OCI-LY7 (cell line): ENCODE data around the gene SNX19. TPM values are rescaled to one million over a fixed set of nuclear protein-coding genes. Genes with fewer than 3 reads are reported as not detected.

Experiments
- BruUV-seq: library from RNA; stranded (reverse); fragments of 400-500 nt; replicated peaks from 2 replicates; lab custom pipeline; 2021; lab: Mats Ljungman, UMichigan
- CTCF ChIA-PET: fragments of 300-600 bp; sonication (Branson Sonifier 250); formaldehyde crosslinking; loops from one replicate; lab custom pipeline; 2022; ENCODE audit warnings: antibody characterized with exemption; ENCODE audit not compliant: unreplicated experiment; lab: Charles Lee
- POLR2A ChIA-PET: fragments of 300-600 bp; sonication (Branson Sonifier 250); formaldehyde crosslinking; loops from one replicate; lab custom pipeline; 2022; ENCODE audit warnings: antibody characterized with exemption; lab: Charles Lee
- DNase-seq: peaks from one replicate; pipeline ENCODE4 v3.0.0-alpha.2; 2015; ENCODE audit warnings: low spot score
- H2AFZ ChIP-seq: fragments of 200-600 bp; sonication (generic), shearing (Covaris generic); 2 replicates; pipeline ENCODE4 v1.6.1; 2014; ENCODE audit warnings: mild to moderate bottlenecking, antibody characterized with exemption, low read length, moderate library complexity
- H3K27ac ChIP-seq: fragments of 200-600 bp; sonication (generic); 2 replicates; pipeline ENCODE4 v1.5.1; 2014; ENCODE audit warnings: mixed run types, low read depth, mild to moderate bottlenecking, moderate library complexity, low read length, inconsistent platforms; ENCODE audit not compliant: poor library complexity, severe bottlenecking
- H3K36me3 ChIP-seq: fragments of 200-600 bp; sonication (generic); 2 replicates; pipeline ENCODE4 v1.6.1; 2014; ENCODE audit warnings: mild to moderate bottlenecking, antibody characterized with exemption, low read length, moderate library complexity, mixed read lengths; ENCODE audit not compliant: insufficient read depth
- H3K4me1 ChIP-seq: fragments of 200-600 bp; sonication (generic); 2 replicates; pipeline ENCODE4 v1.5.1; 2014; ENCODE audit warnings: mild to moderate bottlenecking, low read length; ENCODE audit not compliant: insufficient read depth, poor library complexity, severe bottlenecking
- H3K4me2 ChIP-seq: fragments of 200-600 bp; sonication (generic); 2 replicates; pipeline ENCODE4 v1.6.1; 2014; ENCODE audit warnings: mild to moderate bottlenecking, low read length
- H3K4me3 ChIP-seq: fragments of 200-600 bp; sonication (generic); 2 replicates; pipeline ENCODE4 v1.5.1; 2014; ENCODE audit warnings: mild to moderate bottlenecking, low read depth, low read length; ENCODE audit not compliant: poor library complexity, severe bottlenecking
- H3K79me2 ChIP-seq: fragments of 200-600 bp; sonication (generic); 2 replicates; pipeline ENCODE4 v1.6.1; 2016; ENCODE audit warnings: low read depth, mild to moderate bottlenecking, low read length, moderate library complexity, mixed read lengths; ENCODE audit not compliant: insufficient read depth
- H3K9me2 ChIP-seq: fragments of 200-600 bp; sonication (generic); 2 replicates; pipeline ENCODE4 v1.6.1; 2016; ENCODE audit warnings: mild to moderate bottlenecking, low read length, mixed read lengths; ENCODE audit not compliant: insufficient read depth
- H3K9me3 ChIP-seq: fragments of 200-600 bp; sonication (generic); 2 replicates; pipeline ENCODE4 v1.6.1; 2014; ENCODE audit warnings: mild to moderate bottlenecking, mixed run types, low read length, mixed read lengths
- H4K20me1 ChIP-seq: fragments of 200-600 bp; sonication (generic); 2 replicates; pipeline ENCODE4 v1.6.1; 2014; ENCODE audit warnings: mild to moderate bottlenecking, antibody characterized with exemption, low read length, moderate library complexity, mixed read lengths; ENCODE audit not compliant: insufficient read depth
- EZH2phosphoT487 ChIP-seq: fragments of 200-600 bp; sonication (generic); IDR thresholded peaks from 2 replicates; pipeline ENCODE4 v1.6.1; 2018; ENCODE audit warnings: low read depth, borderline replicate concordance, mild to moderate bottlenecking, mixed run types, antibody characterized with exemption, low read length, moderate library complexity, mixed read lengths
- intact Hi-C: fragments of 100-400 bp; cut with micrococcal nuclease; formaldehyde crosslinking; loops from one replicate; pipeline ENCODE4 v1.10.0; 2022; ENCODE audit not compliant: unreplicated experiment
- total RNA-seq, 2 experiments: library from RNA; depleted of rRNA in 1 of 2; stranded (reverse); fragments of >200 nt in 1 of 2; shearing (Covaris generic) in 1 of 2; gene quantifications; 2 replicates each; pipeline ENCODE4 v1.2.3, GENCODE V29; 2014 to 2022
- TF ChIP-seq, protein P1 (sequence below): fragments of 200-600 bp; sonication (generic); conservative IDR thresholded peaks from 2 replicates; pipeline ENCODE4 v1.5.1; 2014; ENCODE audit warnings: mild to moderate bottlenecking, antibody characterized with exemption, low read length, moderate library complexity, mixed read lengths

SNX19 gene
- total RNA-seq, 2 experiments from 2014 or later: 35.0 to 35.8 TPM

DNA sequence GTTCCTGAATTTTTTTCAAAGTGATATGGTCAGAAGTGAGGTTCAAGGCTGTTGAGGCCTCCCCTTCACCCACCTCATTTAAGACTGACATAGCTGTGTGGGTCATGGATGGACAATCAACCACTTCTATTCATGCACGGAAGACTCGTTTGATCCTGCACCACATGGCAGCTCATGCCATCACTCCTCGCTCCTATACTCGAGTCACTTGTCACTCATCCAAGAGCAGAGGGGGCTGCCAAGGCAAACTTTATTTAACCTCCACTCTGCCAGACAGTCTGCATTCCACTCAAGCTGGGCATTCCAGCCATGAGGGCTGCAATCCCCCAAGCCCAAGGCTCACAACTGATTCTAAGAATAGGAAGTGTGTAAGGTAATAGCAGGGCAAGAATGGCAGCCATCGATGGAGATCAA, 34.1 kb downstream of the SNX19 start:
- Histone ChIP-seq H3K36me3 (peaks cover 54% of the 10 kb centered on the region), H3K4me1 (no peaks in the 10 kb centered on the region), H3K27ac (no peak overlapping the region), H3K9me2 (no peaks in the 10 kb centered on the region), H4K20me1 (no peaks in the 10 kb centered on the region), H2AFZ (no peak overlapping the region), H3K4me3 (no peak overlapping the region), H3K79me2 (no peaks in the 10 kb centered on the region), H3K9me3 (no peaks in the 10 kb centered on the region), H3K4me2 (no peak overlapping the region)
- BruUV-seq: no TSS peak
- TF ChIP-seq EZH2phosphoT487: no peak
- TF ChIP-seq, protein P1, sequence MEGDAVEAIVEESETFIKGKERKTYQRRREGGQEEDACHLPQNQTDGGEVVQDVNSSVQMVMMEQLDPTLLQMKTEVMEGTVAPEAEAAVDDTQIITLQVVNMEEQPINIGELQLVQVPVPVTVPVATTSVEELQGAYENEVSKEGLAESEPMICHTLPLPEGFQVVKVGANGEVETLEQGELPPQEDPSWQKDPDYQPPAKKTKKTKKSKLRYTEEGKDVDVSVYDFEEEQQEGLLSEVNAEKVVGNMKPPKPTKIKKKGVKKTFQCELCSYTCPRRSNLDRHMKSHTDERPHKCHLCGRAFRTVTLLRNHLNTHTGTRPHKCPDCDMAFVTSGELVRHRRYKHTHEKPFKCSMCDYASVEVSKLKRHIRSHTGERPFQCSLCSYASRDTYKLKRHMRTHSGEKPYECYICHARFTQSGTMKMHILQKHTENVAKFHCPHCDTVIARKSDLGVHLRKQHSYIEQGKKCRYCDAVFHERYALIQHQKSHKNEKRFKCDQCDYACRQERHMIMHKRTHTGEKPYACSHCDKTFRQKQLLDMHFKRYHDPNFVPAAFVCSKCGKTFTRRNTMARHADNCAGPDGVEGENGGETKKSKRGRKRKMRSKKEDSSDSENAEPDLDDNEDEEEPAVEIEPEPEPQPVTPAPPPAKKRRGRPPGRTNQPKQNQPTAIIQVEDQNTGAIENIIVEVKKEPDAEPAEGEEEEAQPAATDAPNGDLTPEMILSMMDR: no peak
- CTCF ChIA-PET: no interaction called here
- no peak for DNase-seq
- intact Hi-C loops: no loop called here
- POLR2A ChIA-PET: interaction anchor here (0.6 kb wide), 1 partner anchor 395 kb away, joined by 3 read pairs; no protein-coding TSS in a partner anchor

DNA sequence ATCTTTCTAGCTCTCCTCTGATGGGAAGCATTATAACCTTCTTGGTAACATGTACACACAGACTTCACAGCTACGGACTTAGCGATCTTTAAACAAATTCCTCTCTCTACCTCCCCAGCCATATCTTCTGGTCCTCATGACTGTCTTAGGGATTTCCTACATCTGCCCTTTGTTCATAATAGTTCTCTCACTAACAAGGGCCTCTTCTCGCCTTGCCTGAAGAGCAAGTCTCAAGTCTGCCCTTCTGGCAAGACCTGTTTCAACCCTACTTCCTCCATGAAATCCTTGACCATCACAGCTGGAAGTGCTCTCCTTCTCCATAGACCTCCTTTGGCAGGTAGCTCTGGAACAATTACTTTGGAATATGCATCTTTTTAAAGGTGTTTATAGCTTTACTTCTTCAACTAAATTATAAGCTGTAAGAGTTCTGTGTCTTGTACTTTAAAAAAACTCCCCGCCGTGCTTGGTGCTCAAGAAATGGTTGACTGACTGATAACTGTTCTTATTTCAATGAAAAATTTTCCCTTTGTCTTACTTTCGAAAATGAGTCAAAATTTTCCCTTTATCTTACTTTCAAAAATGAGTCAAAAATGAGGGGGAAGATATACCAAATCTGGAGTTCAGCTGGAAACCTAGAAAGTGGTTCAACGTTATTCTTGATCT, 34.7 kb downstream of the SNX19 start:
- H3K79me2 ChIP-seq: no peaks in the 10 kb centered on the region
- POLR2A ChIA-PET: interaction anchor here (0.6 kb wide), 1 partner anchor 394 kb away, joined by 3 read pairs; no protein-coding TSS in a partner anchor
- intact Hi-C loops: no loop called here
- H3K27ac ChIP-seq: no peak overlapping the region
- no peaks in the 10 kb centered on the region for H3K9me2 ChIP-seq
- H2AFZ ChIP-seq: no peak overlapping the region
- H3K4me1 ChIP-seq: no peaks in the 10 kb centered on the region
- CTCF ChIA-PET: no interaction called here
- BruUV-seq: no TSS peak
- no peak overlapping the region for H3K4me2 ChIP-seq
- no peak for TF ChIP-seq EZH2phosphoT487
- TF ChIP-seq, protein P1: no peak
- DNase-seq: no peak
- no peaks in the 10 kb centered on the region for H4K20me1 ChIP-seq
- H3K36me3 ChIP-seq: peaks cover 59% of the 10 kb centered on the region
- no peak overlapping the region for H3K4me3 ChIP-seq
- H3K9me3 ChIP-seq: no peaks in the 10 kb centered on the region

DNA sequence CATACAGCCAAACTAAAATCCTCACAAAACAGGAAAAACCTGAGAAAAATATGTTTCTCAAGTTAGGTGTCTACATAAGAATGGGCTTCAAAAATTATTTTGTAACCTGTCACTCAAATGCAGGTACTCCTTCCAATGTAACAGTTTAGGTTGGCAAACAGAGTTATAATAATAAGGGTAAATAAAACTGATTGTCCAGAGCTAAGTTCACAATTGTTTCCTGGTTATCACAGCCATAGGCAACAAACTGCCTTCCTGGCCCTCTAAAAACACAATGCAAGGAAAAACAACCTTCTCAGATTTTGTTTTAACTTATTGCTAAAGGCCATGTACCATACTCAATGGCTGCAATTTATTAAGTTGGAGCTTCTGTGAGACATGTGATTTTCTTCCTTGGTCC, 36.4 kb downstream of the SNX19 start:
- Histone ChIP-seq H3K36me3 (peaks cover 68% of the 10 kb centered on the region), H3K4me2 (no peak overlapping the region), H3K4me1 (no peaks in the 10 kb centered on the region), H4K20me1 (no peaks in the 10 kb centered on the region), H2AFZ (no peak overlapping the region), H3K9me3 (no peaks in the 10 kb centered on the region), H3K4me3 (no peak overlapping the region), H3K9me2 (no peaks in the 10 kb centered on the region), H3K27ac (no peak overlapping the region), H3K79me2 (no peaks in the 10 kb centered on the region)
- no peak for DNase-seq
- no TSS peak for BruUV-seq
- intact Hi-C loops: no loop called here
- CTCF ChIA-PET: no interaction called here
- no peak for TF ChIP-seq EZH2phosphoT487
- TF ChIP-seq, protein P1: no peak
- POLR2A ChIA-PET: interaction anchor here (0.5 kb wide), 1 partner anchor 12 kb away, joined by 3 read pairs; no protein-coding TSS in a partner anchor
